HG03521 (cell line): ENCODE data around the gene CABCOCO1.
"Not testable (repeated sequence)": the region's sequence is repeated elsewhere in the genome, so short reads cannot be mapped to it uniquely, and the experiment has no call there.

Source experiments
- ATAC-seq: cut with Tn5 transposase; IDR thresholded peaks from one replicate; pipeline ENCODE4 v1.9.1; 2021; ENCODE audit warnings: mild to moderate bottlenecking, moderate library complexity; ENCODE audit not compliant: unreplicated experiment

The CABCOCO1 gene

DNA sequence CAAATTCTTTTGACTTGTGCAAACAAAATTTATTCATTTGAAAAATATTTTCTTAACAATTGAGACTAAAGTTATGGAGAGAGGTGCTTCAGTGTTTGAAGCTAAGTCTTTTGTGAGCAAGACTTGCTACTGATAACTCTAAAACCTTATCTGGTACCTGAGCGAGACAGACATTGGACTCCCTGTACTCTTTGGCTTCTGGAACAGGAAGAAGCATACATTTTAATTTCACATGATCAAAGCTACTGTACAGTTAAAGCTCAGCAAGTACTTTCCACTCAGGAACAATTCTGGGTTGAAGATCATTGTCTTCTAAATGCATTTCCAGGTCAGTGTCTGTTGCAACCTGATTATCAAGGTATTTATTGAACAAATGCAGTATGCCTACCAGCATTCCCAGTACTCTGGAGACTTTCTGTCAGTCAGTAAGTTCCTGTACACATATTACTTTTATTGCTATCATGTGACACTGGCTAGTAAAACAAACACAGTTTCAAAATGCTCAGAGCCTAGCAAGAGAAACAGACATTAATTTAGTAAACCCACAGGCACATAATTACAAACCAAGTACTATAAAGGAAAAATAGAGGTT, 42.4 kb downstream of the CABCOCO1 start:
- ATAC-seq: no peak

- no peak for ATAC-seq
These were observed 46.1 kb downstream of the CABCOCO1 start for GRCh38 chr10:61708846-61709245.

DNA sequence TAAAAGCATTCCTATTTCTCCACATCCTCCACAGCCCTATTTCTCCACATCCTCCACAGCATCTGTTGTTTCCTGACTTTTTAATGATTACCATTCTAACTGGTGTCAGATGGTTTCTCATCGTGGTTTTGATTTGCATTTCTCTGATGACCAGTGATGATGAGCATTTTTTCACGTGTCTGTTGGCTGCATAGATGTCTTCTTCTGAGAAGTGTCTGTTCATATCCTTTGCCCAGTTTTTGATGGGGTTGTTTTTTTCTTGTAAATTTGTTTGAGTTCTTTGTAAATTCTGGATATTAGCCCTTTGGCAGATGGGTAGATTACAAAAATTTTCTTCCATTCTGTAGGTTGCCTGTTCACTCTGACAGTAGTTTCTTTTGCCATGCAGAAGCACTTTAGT, 49.4 kb downstream of the CABCOCO1 start:
- not testable (repeated sequence) for ATAC-seq

DNA sequence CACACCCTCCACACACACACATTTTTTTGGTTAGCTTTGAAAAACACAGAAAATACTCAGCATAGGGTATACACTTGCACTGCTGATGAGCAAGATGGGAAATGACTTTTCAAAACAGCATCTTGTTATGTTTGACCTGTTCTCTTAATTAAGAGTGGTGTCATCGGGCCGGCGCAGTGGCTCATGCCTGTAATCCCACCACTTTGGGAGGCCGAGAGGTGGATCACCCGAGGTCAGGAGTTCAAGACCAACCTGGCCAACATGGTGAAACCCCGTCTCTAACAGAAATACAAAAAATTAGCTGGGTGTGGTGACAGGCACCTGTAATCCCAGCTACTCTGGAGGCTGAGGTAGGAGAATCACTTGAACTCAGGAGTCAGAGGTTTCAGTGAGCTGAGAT, 56.7 kb downstream of the CABCOCO1 start:
- not testable (repeated sequence) for ATAC-seq

GRCh38 chr10:61719906-61720305, 57.2 kb downstream of the CABCOCO1 start:
- ATAC-seq: no peak

GRCh38 chr10:61721431-61721830, 58.7 kb downstream of the CABCOCO1 start:
- ATAC-seq: no peak

GRCh38 chr10:61725221-61725620, 62.5 kb downstream of the CABCOCO1 start:
- ATAC-seq: not testable (repeated sequence)

DNA sequence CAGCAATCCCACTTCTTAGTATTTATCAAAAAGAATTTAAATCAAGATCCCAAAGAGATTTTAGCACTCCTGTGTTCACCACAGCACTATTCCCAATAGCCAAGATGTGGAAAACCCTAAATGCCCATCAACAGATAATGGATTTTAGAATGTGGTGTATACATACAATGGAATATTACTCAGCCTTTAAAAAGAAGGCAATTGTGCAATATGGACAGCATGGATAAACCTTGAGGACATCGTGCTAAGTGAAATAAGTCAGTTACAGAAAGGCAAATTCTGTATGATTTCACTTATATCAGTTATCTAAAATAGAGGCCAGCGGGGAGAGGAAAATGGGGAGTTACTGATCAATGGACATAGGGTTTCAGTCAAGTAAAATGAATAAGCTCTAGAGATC, 66.9 kb downstream of the CABCOCO1 start:
- ATAC-seq: no peak

DNA sequence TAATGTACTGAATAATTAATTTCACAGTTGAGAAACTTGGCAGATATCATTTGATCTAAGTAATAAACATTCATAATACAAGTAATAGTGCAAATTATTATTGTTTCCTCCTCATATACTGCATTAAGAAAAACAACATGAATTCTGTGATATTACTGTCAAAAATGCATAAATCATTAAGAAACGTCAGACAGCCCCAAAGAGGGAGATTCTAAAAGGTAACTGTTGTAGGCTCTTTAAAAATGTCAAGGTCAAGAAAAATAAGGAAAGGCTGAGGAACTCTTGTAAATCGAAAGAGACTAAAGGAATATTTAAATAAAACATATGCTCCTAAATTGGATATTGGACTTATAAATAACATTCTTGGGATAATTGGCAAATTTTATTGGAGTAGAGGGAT, 67.9 kb downstream of the CABCOCO1 start:
- ATAC-seq: no peak

DNA sequence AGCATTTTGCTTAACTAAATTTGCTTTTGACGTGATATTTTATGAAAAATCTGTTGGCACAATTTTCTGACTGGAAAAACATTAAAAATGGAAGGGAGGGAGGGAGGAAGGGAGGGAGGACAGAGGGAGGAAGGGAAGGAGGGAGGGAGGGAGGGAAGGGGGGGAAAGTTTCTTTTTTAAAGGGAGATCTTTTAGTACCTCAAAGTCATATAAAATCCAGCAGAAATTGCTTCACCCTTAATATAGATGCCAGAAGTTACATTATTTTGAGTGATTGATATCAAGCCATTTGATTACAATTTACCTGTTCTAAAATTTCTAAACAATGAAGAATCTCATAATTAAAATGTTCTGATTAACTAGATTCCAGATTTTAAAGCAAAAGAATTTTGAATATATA, 68.9 kb downstream of the CABCOCO1 start:
- ATAC-seq: no peak

GRCh38 chr10:61732629-61733278, 70.0 kb downstream of the CABCOCO1 start:
- ATAC-seq: no peak

DNA sequence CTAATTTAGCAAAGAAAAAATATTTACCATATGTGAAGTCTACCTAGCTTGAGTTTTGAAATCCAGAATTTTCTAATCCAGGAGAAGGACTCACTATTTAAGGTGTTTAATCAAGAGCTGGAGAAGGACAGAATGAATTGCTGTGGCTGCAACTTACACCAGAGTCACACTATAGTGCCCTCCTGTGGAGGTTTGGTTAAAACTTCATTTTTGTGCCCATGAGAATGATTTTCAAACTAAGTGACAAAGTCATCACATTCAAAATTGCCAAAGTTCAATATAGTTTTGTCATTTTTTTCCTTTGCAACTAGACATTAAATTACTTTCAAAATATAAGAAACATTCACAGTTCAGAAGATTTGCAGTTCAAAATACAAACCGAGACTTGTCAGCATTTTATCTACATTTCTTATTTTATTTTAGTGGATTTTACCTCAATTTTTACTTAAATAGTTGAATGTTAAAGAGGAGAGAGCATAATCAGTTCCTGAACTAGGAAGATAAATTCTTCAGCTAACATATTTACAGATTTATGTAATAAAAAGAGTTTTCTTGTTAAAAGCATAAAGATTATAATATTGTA, 70.7 kb downstream of the CABCOCO1 start:
- no peak for ATAC-seq

DNA sequence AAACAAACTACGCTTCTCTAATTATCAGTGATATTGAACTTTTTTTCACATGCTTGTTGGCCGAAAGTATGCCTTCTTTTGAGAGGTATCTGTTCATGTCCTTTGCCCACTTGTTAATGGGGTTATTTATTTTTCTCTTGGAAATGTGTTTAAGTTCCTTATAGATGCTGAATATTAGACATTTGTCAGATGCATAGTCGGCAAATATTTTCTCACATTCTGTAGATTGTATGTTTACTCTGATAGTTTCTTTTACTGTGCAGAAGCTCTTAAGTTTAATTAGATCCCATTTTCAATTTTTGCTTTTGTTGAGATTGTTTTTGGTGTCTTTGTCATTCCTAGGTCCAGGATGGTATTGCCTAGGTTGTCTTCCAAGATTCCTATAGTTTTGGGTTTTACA, 73.2 kb downstream of the CABCOCO1 start:
- no peak for ATAC-seq

DNA sequence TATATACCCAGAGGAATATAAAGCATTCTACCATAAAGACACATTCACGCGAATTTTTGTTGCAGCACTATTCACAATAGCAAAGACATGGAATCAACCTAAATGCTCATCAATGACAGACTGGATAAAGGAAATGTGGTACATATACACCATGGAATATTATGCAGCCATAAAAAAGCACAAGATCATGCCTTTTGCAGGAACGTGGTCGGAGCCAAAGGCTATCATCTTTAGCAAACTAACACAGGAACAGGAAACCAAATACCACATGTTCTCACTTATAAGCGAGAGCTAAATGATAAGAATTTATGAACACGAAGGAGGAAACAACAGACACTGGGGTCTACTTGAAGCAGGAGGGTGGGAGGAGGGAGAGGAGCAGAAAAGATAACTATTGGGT, 74.7 kb downstream of the CABCOCO1 start:
- not testable (repeated sequence) for ATAC-seq

DNA sequence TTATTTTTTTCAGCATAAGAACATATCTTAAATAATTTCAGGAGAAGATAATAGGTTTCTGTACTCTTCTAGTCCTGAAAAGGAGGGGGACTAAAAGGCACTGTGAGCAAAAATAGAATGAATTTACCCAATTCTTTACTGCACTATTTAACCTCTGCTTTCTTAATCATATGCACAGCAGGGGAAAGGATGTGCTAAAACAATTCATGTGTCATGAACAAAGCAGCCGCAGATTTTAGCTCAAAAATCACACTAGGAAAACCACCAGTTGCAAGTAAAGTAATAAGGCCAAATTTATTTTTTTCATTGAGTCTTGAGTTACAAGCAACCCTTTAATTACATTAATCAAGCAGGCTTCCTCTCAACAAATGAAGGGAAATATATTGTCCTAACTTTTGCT, 80.1 kb downstream of the CABCOCO1 start:
- no peak for ATAC-seq

GRCh38 chr10:61744469-61744868, 81.7 kb downstream of the CABCOCO1 start:
- ATAC-seq: no peak

- no peak for ATAC-seq
These were observed 83.6 kb downstream of the CABCOCO1 start for GRCh38 chr10:61746377-61746776.

DNA sequence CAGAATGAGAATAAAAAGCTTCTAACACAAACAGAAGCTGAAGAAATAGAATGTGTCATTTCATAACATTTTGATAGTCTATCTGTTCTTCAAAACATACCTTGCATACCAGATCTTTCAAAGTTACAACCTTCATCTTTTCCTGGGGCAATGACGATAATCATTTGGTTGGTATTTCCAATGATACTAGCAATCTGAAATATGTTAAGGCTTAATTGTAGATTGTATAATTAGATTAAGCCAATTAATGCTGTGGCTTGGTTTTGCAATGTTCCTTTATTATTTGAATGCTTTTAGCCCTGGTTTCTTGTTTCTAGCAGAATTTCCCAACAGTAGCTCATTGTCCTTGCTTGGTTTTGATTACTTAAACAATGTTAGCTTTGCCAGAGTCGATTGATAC, 84.6 kb downstream of the CABCOCO1 start:
- no peak for ATAC-seq

DNA sequence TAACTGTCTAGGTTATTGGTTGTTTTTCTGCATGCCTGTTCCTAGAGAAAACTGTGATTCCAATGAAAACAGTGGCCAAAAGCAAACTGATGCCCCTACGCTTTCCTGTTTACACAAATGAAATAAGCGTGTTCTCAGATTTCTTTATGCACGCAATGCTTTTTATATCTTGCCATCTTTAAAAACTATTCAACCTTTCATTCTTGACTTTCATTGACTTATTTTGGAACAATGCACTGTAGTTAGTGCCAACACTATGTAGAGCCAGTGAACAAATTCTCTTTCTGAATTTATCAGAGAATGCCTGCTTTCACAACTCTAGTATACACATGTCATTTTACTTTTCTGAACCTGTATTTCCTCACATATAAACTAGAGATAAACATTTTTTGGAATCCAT, 86.6 kb downstream of the CABCOCO1 start:
- ATAC-seq: no peak

DNA sequence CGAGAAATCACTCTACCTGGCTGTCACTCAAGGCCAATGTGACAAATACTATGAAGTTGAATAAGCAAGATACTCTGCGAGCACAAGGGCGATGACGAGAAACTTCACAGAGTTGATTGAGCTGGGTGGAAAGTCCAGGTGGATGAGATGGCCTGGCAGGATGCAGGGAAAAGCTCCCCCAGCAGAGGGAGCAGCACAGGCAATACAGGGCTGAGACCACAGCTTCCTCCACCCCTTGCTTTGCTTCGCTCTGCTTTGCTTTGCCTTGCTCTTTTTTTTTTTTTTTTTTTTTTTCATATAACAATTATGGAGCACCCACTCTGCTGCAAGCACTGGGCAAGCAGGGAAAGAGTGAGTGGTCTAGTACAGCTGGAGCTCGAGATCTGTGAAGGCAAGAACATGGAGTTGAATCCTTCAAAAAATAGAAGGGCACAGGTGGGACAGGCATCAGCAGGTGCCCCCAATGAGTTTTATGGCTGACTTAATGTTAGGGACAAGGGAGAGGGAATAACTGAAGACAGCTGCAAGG, 88.3 kb downstream of the CABCOCO1 start:
- peak; percentile 88 for ATAC-seq

DNA sequence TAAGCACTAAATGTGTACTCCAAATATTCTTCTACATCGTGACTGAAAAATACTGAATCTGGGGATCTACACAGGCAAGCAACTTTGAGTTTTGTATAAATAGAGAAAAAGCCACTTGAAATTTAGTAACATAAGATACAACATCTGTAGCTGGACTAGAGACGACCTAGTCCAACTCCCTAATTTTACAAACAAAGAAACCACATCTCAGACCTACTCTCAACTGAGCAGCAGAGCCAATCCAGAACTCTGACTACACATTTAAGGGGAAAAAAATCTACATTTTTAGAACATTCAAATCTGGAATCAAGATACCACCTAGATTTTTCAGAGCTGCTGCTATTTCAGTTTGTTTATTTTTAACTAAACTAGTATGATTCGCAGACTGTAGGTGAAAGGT, 88.9 kb downstream of the CABCOCO1 start:
- ATAC-seq: no peak
